GM21737 (cell line): ENCODE data around the gene CASP9.

Experiments
- ATAC-seq: cut with Tn5 transposase; IDR thresholded peaks from one replicate; pipeline ENCODE4 v1.9.1; 2021; ENCODE audit warnings: mild to moderate bottlenecking, moderate library complexity; ENCODE audit not compliant: unreplicated experiment

CASP9 gene

GRCh38 chr1:15524021-15524282 is at the start of gene CASP9:
Gene CASP9 (minus strand): TSS chr1:15524215. CDS start chr1:15524200, 15 bp downstream.
- ATAC-seq: peak; percentile 3

GRCh38 chr1:15573477-15573876 is 49.5 kb upstream of the CASP9 start:
- ATAC-seq: no peak

- no peak for ATAC-seq
Measured at GRCh38 chr1:15571266-15571665, 47.3 kb upstream of the CASP9 start.

GRCh38 chr1:15570861-15571260 is 46.8 kb upstream of the CASP9 start:
- no peak for ATAC-seq

GRCh38 chr1:15568387-15569073 is 44.5 kb upstream of the CASP9 start:
- no peak for ATAC-seq

- ATAC-seq: no peak
Measured at GRCh38 chr1:15559189-15559810, 35.3 kb upstream of the CASP9 start.

- ATAC-seq: no peak
Measured at GRCh38 chr1:15558516-15558915, 34.5 kb upstream of the CASP9 start.

GRCh38 chr1:15557594-15557993 is 33.6 kb upstream of the CASP9 start:
- ATAC-seq: no peak

- no peak for ATAC-seq
Measured at GRCh38 chr1:15557008-15557407, 33.0 kb upstream of the CASP9 start.

GRCh38 chr1:15550573-15550972 is 26.6 kb upstream of the CASP9 start:
- ATAC-seq: no peak

- no peak for ATAC-seq
Measured at GRCh38 chr1:15546641-15547040, 22.6 kb upstream of the CASP9 start.

- no peak for ATAC-seq
Measured at GRCh38 chr1:15543589-15544568, 19.9 kb upstream of the CASP9 start.

GRCh38 chr1:15543251-15543588 is 19.2 kb upstream of the CASP9 start:
- no peak for ATAC-seq

- no peak for ATAC-seq
Measured at GRCh38 chr1:15542388-15543250, 18.6 kb upstream of the CASP9 start.

- ATAC-seq: no peak
Measured at GRCh38 chr1:15541231-15541792, 17.3 kb upstream of the CASP9 start.

GRCh38 chr1:15540186-15540585 is 16.2 kb upstream of the CASP9 start:
- ATAC-seq: no peak

GRCh38 chr1:15538771-15539170 is 14.8 kb upstream of the CASP9 start:
- ATAC-seq: no peak

GRCh38 chr1:15531682-15532081 is 7.7 kb upstream of the CASP9 start:
- ATAC-seq: no peak

GRCh38 chr1:15531003-15531402 is 7.0 kb upstream of the CASP9 start:
- ATAC-seq: no peak

- ATAC-seq: peak; percentile 43
Measured at GRCh38 chr1:15526490-15527339, 2.7 kb upstream of the CASP9 start, which contains the start of gene DNAJC16. Gene DNAJC16 (plus strand): TSS chr1:15526848. CDS start chr1:15529106, 2,258 bp downstream.
